PC-3 (cell line): ENCODE data around the gene TMEM52. TPM values are rescaled to one million over a fixed set of nuclear protein-coding genes. Genes with fewer than 3 reads are reported as not detected.

Experiments
- ATAC-seq: fragments of 200-7000 bp; cut with Tn5 transposase; 2 replicates; pipeline ENCODE4 v1.9.1; 2020; ENCODE audit warnings: mild to moderate bottlenecking, moderate library complexity
- BruUV-seq: library from RNA; stranded (reverse); fragments of 400-500 nt; replicated peaks from 2 replicates; lab custom pipeline; 2021; lab: Mats Ljungman, UMichigan
- CTCF ChIA-PET: fragments of 300-600 bp; sonication (Branson Sonifier 250); formaldehyde crosslinking; loops from one replicate; lab custom pipeline; 2022; ENCODE audit warnings: antibody characterized with exemption; lab: Charles Lee
- POLR2A ChIA-PET: fragments of 300-600 bp; sonication (Branson Sonifier 250); formaldehyde crosslinking; loops from one replicate; lab custom pipeline; 2022; ENCODE audit warnings: antibody characterized with exemption; ENCODE audit not compliant: unreplicated experiment; lab: Charles Lee
- DNase-seq: peaks from one replicate; pipeline ENCODE4 v3.0.0-alpha.2; 2015
- H2AFZ ChIP-seq: fragments of 300-600 bp; sonication (generic); 2 replicates; pipeline ENCODE4 v1.6.0; 2016; ENCODE audit warnings: antibody characterized with exemption, low read length
- H3F3A ChIP-seq: fragments of 300-600 bp; sonication (generic); one replicate; pipeline ENCODE4 v1.6.0; 2017; ENCODE audit warnings: antibody characterized with exemption, low read length, control low read depth, mild to moderate bottlenecking; ENCODE audit not compliant: unreplicated experiment
- H3K27ac ChIP-seq: fragments of 300-600 bp; sonication (generic); 2 replicates; pipeline ENCODE4 v1.5.1; 2016; ENCODE audit warnings: mild to moderate bottlenecking, low read length
- H3K27me3 ChIP-seq: fragments of 300-600 bp; sonication (generic); 2 replicates; pipeline ENCODE4 v1.6.1; 2016; ENCODE audit warnings: low read length, mixed read lengths
- H3K36me3 ChIP-seq: fragments of 300-600 bp; sonication (generic); 2 replicates; pipeline ENCODE4 v1.6.1; 2016; ENCODE audit warnings: low read depth, mixed run types, low read length, mixed read lengths
- H3K4me1 ChIP-seq: fragments of 300-600 bp; sonication (generic); 2 replicates; pipeline ENCODE4 v1.5.1; 2016; ENCODE audit warnings: low read length; ENCODE audit not compliant: insufficient read depth
- H3K4me2 ChIP-seq: fragments of 300-600 bp; sonication (generic); 2 replicates; pipeline ENCODE4 v1.6.0; 2016; ENCODE audit warnings: low read length
- H3K4me3 ChIP-seq: fragments of 300-600 bp; sonication (generic); 2 replicates; pipeline ENCODE4 v1.5.1; 2016; ENCODE audit warnings: mild to moderate bottlenecking, low read length, mixed read lengths
- H3K79me2 ChIP-seq: fragments of 300-600 bp; sonication (generic); 2 replicates; pipeline ENCODE4 v1.6.1; 2017; ENCODE audit warnings: low read length, mixed read lengths
- H3K9ac ChIP-seq: fragments of 300-600 bp; sonication (generic); 2 replicates; pipeline ENCODE4 v1.6.0; 2016; ENCODE audit warnings: mild to moderate bottlenecking, low read length
- H3K9me2 ChIP-seq: fragments of 300-600 bp; sonication (generic); replicated peaks from 2 replicates; pipeline ENCODE4 v1.6.1; 2016; ENCODE audit warnings: mixed run types, low read length, mixed read lengths
- H3K9me3 ChIP-seq: fragments of 300-600 bp; sonication (generic); 2 replicates; pipeline ENCODE4 v1.6.1; 2016; ENCODE audit warnings: low read length, mixed read lengths
- H4K20me1 ChIP-seq: fragments of 300-600 bp; sonication (generic); 2 replicates; pipeline ENCODE4 v1.6.1; 2016; ENCODE audit warnings: low read length, mixed read lengths
- CTCF ChIP-seq: fragments of 300-600 bp; sonication (generic); conservative IDR thresholded peaks from 2 replicates; pipeline ENCODE4 v1.5.1; 2017; ENCODE audit warnings: antibody characterized with exemption, low read depth, mild to moderate bottlenecking, low read length
- EZH2 ChIP-seq: fragments of 300-600 bp; sonication (generic); IDR thresholded peaks from one replicate; pipeline ENCODE4 v1.6.1; 2017; ENCODE audit warnings: antibody characterized with exemption, mild to moderate bottlenecking, low read length; ENCODE audit not compliant: unreplicated experiment
- EZH2phosphoT487 ChIP-seq: fragments of 300-600 bp; sonication (generic); IDR thresholded peaks from 2 replicates; pipeline ENCODE4 v1.6.1; 2018; ENCODE audit warnings: mild to moderate bottlenecking, antibody characterized with exemption, low read length, borderline replicate concordance
- intact Hi-C: fragments of 100-400 bp; cut with micrococcal nuclease; formaldehyde crosslinking; loops from 2 replicates; pipeline ENCODE4 v1.9.0; 2023
- total RNA-seq: library from RNA; depleted of rRNA; stranded (reverse); fragments of >200 nt; gene quantifications from 2 replicates; pipeline ENCODE4 v1.2.3, GENCODE V29; 2014

The TMEM52 gene
- total RNA-seq, 1 experiment from 2014 or later = 22.6 TPM

GRCh38 chr1:1946540-1946939 is 27.5 kb upstream of the TMEM52 start:
- H3K79me2 ChIP-seq = no peaks in the 10 kb centered on the region
- BruUV-seq = no TSS peak

GRCh38 chr1:1945782-1946393 is 26.8 kb upstream of the TMEM52 start:
- intact Hi-C loops = loop anchor here (2.0 kb wide), 1 partner anchor 101 kb away; no protein-coding TSS in a partner anchor
- Histone ChIP-seq H3K9me2 (no peaks in the 10 kb centered on the region), H3K36me3 (no peaks in the 10 kb centered on the region), H4K20me1 (no peaks in the 10 kb centered on the region), H3K9ac (no peak overlapping the region), H3K79me2 (no peaks in the 10 kb centered on the region), H3K4me2 (no peak overlapping the region), H3F3A (no peaks in the 10 kb centered on the region), H3K4me3 (no peak overlapping the region), H3K27me3 (peaks cover 13% of the 10 kb centered on the region), H3K4me1 (peaks cover 4% of the 10 kb centered on the region; the same call in 1 of the 2 replicates), H3K9me3 (no peaks in the 10 kb centered on the region), H3K27ac (no peak overlapping the region), H2AFZ (no peak overlapping the region)
- ATAC-seq (no peak), DNase-seq (no peak)
- POLR2A ChIA-PET = interaction anchor here (0.6 kb wide), 1 partner anchor 339 kb away, joined by 11 read pairs; no protein-coding TSS in a partner anchor
- no TSS peak for BruUV-seq
- TF ChIP-seq EZH2phosphoT487 (no peak), EZH2 (no peak), CTCF (no peak)
- CTCF ChIA-PET = interaction anchor here (0.6 kb wide), 1 partner anchor 9 kb away, joined by 3 read pairs; no protein-coding TSS in a partner anchor

More at GRCh38 chr1:1946540-1946939, 27.5 kb upstream of the TMEM52 start:
- H2AFZ ChIP-seq = no peak overlapping the region
- H4K20me1 ChIP-seq = no peaks in the 10 kb centered on the region
- no peaks in the 10 kb centered on the region for H3F3A ChIP-seq
- H3K36me3 ChIP-seq = no peaks in the 10 kb centered on the region
- intact Hi-C loops = no loop called here
- peaks cover 4% of the 10 kb centered on the region; the same call in 1 of the 2 replicates for H3K4me1 ChIP-seq
- ChIA-PET CTCF (interaction anchor here (0.6 kb wide), 1 partner anchor 9 kb away, joined by 3 read pairs; no protein-coding TSS in a partner anchor), POLR2A (no interaction called here)
- H3K4me3 ChIP-seq = no peak overlapping the region
- ATAC-seq (no peak), DNase-seq (no peak)
- no peaks in the 10 kb centered on the region for H3K9me2 ChIP-seq
- H3K27ac ChIP-seq = no peak overlapping the region
- TF ChIP-seq EZH2phosphoT487 (no peak), EZH2 (no peak), CTCF (no peak)
- no peak overlapping the region for H3K9ac ChIP-seq
- H3K27me3 ChIP-seq = peaks cover 18% of the 10 kb centered on the region
- H3K4me2 ChIP-seq = no peak overlapping the region
- H3K9me3 ChIP-seq = no peaks in the 10 kb centered on the region
